SJCRH30 (cell line): ENCODE measurements around the gene CNTN5. TPM values are rescaled to one million over a fixed set of nuclear protein-coding genes. Genes with fewer than 3 reads are reported as not detected.

Experiments
- DNase-seq, 2 experiments: peaks; one replicate each; pipeline ENCODE4 v3.0.0-alpha.2; 2015 to 2020
- H3K27ac ChIP-seq: fragments of 250-450 bp; sonication (Bioruptor Pico); 2 replicates; pipeline ENCODE4 v1.5.1; 2020; ENCODE audit warnings: mild to moderate bottlenecking, moderate library complexity
- H3K27me3 ChIP-seq: fragments of 250-450 bp; sonication (Bioruptor Pico); 2 replicates; pipeline ENCODE4 v1.5.1; 2020; ENCODE audit warnings: mild to moderate bottlenecking, moderate library complexity
- H3K36me3 ChIP-seq: fragments of 250-450 bp; sonication (Bioruptor Pico); 2 replicates; pipeline ENCODE4 v1.5.1; 2020; ENCODE audit warnings: mild to moderate bottlenecking, moderate library complexity
- H3K4me1 ChIP-seq: fragments of 250-450 bp; sonication (Bioruptor Pico); 2 replicates; pipeline ENCODE4 v1.5.1; 2020; ENCODE audit warnings: mild to moderate bottlenecking, moderate library complexity
- H3K4me3 ChIP-seq: fragments of 250-450 bp; sonication (Bioruptor Pico); 2 replicates; pipeline ENCODE4 v1.5.1; 2020; ENCODE audit warnings: mild to moderate bottlenecking, moderate library complexity
- H3K9me3 ChIP-seq: fragments of 250-450 bp; sonication (Bioruptor Pico); replicated peaks from 2 replicates; pipeline ENCODE4 v1.5.1; 2020; ENCODE audit warnings: mild to moderate bottlenecking, moderate library complexity
- total RNA-seq: library from RNA; depleted of rRNA; stranded (reverse); fragments of >200 nt; shearing (Covaris generic); gene quantifications from 2 replicates; pipeline ENCODE4 v1.2.3, GENCODE V29; 2014

CNTN5 gene
- total RNA-seq, 1 experiment from 2014 or later = 0.34 TPM

GRCh38 chr11:99585606-99586005 is 564.9 kb downstream of the CNTN5 start:
- H3K27ac ChIP-seq = no peak overlapping the region
- no peaks in the 10 kb centered on the region for H3K9me3 ChIP-seq
- H3K36me3 ChIP-seq = no peaks in the 10 kb centered on the region
- H3K4me3 ChIP-seq = no peak overlapping the region
- H3K4me1 ChIP-seq = no peaks in the 10 kb centered on the region
- no peaks in the 10 kb centered on the region for H3K27me3 ChIP-seq
- DNase-seq = no peak

- no peaks in the 10 kb centered on the region for H3K36me3 ChIP-seq
- DNase-seq = no peak
Measured at GRCh38 chr11:99589771-99590170, 569.0 kb downstream of the CNTN5 start.

GRCh38 chr11:99592266-99592665 is 571.5 kb downstream of the CNTN5 start:
- H3K9me3 ChIP-seq = no peaks in the 10 kb centered on the region
- no peaks in the 10 kb centered on the region for H3K36me3 ChIP-seq
- DNase-seq = no peak
- no peak overlapping the region for H3K4me3 ChIP-seq
- no peak overlapping the region for H3K27ac ChIP-seq
- no peaks in the 10 kb centered on the region for H3K4me1 ChIP-seq
- no peaks in the 10 kb centered on the region for H3K27me3 ChIP-seq

More at GRCh38 chr11:99589771-99590170, 569.0 kb downstream of the CNTN5 start:
- no peaks in the 10 kb centered on the region for H3K27me3 ChIP-seq
- no peak overlapping the region for H3K27ac ChIP-seq
- H3K4me1 ChIP-seq = no peaks in the 10 kb centered on the region
- no peak overlapping the region for H3K4me3 ChIP-seq
- H3K9me3 ChIP-seq = no peaks in the 10 kb centered on the region

- H3K27ac ChIP-seq = no peak overlapping the region
Measured at GRCh38 chr11:99593197-99593596, 572.4 kb downstream of the CNTN5 start.

GRCh38 chr11:99601179-99601578 is 580.4 kb downstream of the CNTN5 start:
- H3K27ac ChIP-seq = no peak overlapping the region
- H3K9me3 ChIP-seq = no peaks in the 10 kb centered on the region
- no peaks in the 10 kb centered on the region for H3K4me1 ChIP-seq
- DNase-seq = no peak
- H3K4me3 ChIP-seq = no peak overlapping the region
- H3K27me3 ChIP-seq = no peaks in the 10 kb centered on the region
- no peaks in the 10 kb centered on the region for H3K36me3 ChIP-seq

More at GRCh38 chr11:99593197-99593596, 572.4 kb downstream of the CNTN5 start:
- Histone ChIP-seq H3K36me3 (no peaks in the 10 kb centered on the region), H3K27me3 (no peaks in the 10 kb centered on the region), H3K4me3 (no peak overlapping the region), H3K4me1 (no peaks in the 10 kb centered on the region), H3K9me3 (no peaks in the 10 kb centered on the region)
- no peak for DNase-seq

GRCh38 chr11:99614352-99614751 is 593.6 kb downstream of the CNTN5 start:
- Histone ChIP-seq H3K27ac (no peak overlapping the region), H3K9me3 (no peaks in the 10 kb centered on the region), H3K4me3 (no peak overlapping the region), H3K27me3 (no peaks in the 10 kb centered on the region), H3K4me1 (no peaks in the 10 kb centered on the region), H3K36me3 (no peaks in the 10 kb centered on the region)
- peak in 1 of 2 experiments; percentile 2 for DNase-seq

- no peaks in the 10 kb centered on the region for H3K9me3 ChIP-seq
- H3K27ac ChIP-seq = no peak overlapping the region
- H3K27me3 ChIP-seq = no peaks in the 10 kb centered on the region
- no peak overlapping the region for H3K4me3 ChIP-seq
- no peak for DNase-seq
- H3K36me3 ChIP-seq = no peaks in the 10 kb centered on the region
- H3K4me1 ChIP-seq = no peaks in the 10 kb centered on the region
Measured at GRCh38 chr11:99630629-99631028, 609.9 kb downstream of the CNTN5 start.

GRCh38 chr11:99631618-99632017 is 610.9 kb downstream of the CNTN5 start:
- H3K9me3 ChIP-seq = no peaks in the 10 kb centered on the region
- no peak for DNase-seq
- no peaks in the 10 kb centered on the region for H3K4me1 ChIP-seq
- no peak overlapping the region for H3K4me3 ChIP-seq
- H3K27me3 ChIP-seq = no peaks in the 10 kb centered on the region
- H3K27ac ChIP-seq = no peak overlapping the region
- H3K36me3 ChIP-seq = no peaks in the 10 kb centered on the region

- Histone ChIP-seq H3K36me3 (no peaks in the 10 kb centered on the region), H3K4me3 (no peak overlapping the region), H3K9me3 (no peaks in the 10 kb centered on the region), H3K27me3 (no peaks in the 10 kb centered on the region), H3K4me1 (no peaks in the 10 kb centered on the region), H3K27ac (no peak overlapping the region)
- DNase-seq = no peak
Measured at GRCh38 chr11:99632969-99633368, 612.2 kb downstream of the CNTN5 start.

GRCh38 chr11:99634581-99634980 is 613.8 kb downstream of the CNTN5 start:
- no peak for DNase-seq
- Histone ChIP-seq H3K4me1 (no peaks in the 10 kb centered on the region), H3K4me3 (no peak overlapping the region), H3K36me3 (no peaks in the 10 kb centered on the region), H3K9me3 (no peaks in the 10 kb centered on the region), H3K27me3 (no peaks in the 10 kb centered on the region), H3K27ac (no peak overlapping the region)

GRCh38 chr11:99638073-99638553 is 617.4 kb downstream of the CNTN5 start:
- no peak for DNase-seq
- Histone ChIP-seq H3K4me3 (no peak overlapping the region), H3K36me3 (no peaks in the 10 kb centered on the region), H3K27me3 (no peaks in the 10 kb centered on the region), H3K27ac (no peak overlapping the region), H3K4me1 (no peaks in the 10 kb centered on the region), H3K9me3 (no peaks in the 10 kb centered on the region)

GRCh38 chr11:99640671-99641070 is 619.9 kb downstream of the CNTN5 start:
- H3K27ac ChIP-seq = no peak overlapping the region
- H3K27me3 ChIP-seq = no peaks in the 10 kb centered on the region
- H3K9me3 ChIP-seq = no peaks in the 10 kb centered on the region
- H3K4me3 ChIP-seq = no peak overlapping the region
- DNase-seq = no peak
- no peaks in the 10 kb centered on the region for H3K36me3 ChIP-seq
- no peaks in the 10 kb centered on the region for H3K4me1 ChIP-seq

- Histone ChIP-seq H3K27me3 (no peaks in the 10 kb centered on the region), H3K9me3 (no peaks in the 10 kb centered on the region), H3K4me1 (no peaks in the 10 kb centered on the region), H3K36me3 (no peaks in the 10 kb centered on the region), H3K4me3 (no peak overlapping the region), H3K27ac (no peak overlapping the region)
- DNase-seq = no peak
Measured at GRCh38 chr11:99645934-99646333, 625.2 kb downstream of the CNTN5 start.

- Histone ChIP-seq H3K9me3 (no peaks in the 10 kb centered on the region), H3K27ac (no peak overlapping the region), H3K36me3 (no peaks in the 10 kb centered on the region), H3K4me1 (no peaks in the 10 kb centered on the region), H3K27me3 (no peaks in the 10 kb centered on the region), H3K4me3 (no peak overlapping the region)
- DNase-seq = no peak
Measured at GRCh38 chr11:99670067-99670676, 649.4 kb downstream of the CNTN5 start.

- Histone ChIP-seq H3K27ac (no peak overlapping the region), H3K4me1 (no peaks in the 10 kb centered on the region), H3K27me3 (no peaks in the 10 kb centered on the region), H3K36me3 (no peaks in the 10 kb centered on the region), H3K9me3 (no peaks in the 10 kb centered on the region), H3K4me3 (no peak overlapping the region)
- no peak for DNase-seq
Measured at GRCh38 chr11:99671808-99672409, 651.2 kb downstream of the CNTN5 start.

- Histone ChIP-seq H3K4me1 (no peaks in the 10 kb centered on the region), H3K36me3 (no peaks in the 10 kb centered on the region), H3K27me3 (no peaks in the 10 kb centered on the region), H3K4me3 (no peak overlapping the region), H3K9me3 (no peaks in the 10 kb centered on the region), H3K27ac (no peak overlapping the region)
- no peak for DNase-seq
Measured at GRCh38 chr11:99676292-99676691, 655.5 kb downstream of the CNTN5 start.
